NCI-H1930 (cell line): Measurements from ENCODE around the gene TSPAN7.

Experiments used
- DNase-seq, 2 experiments: peaks; one replicate each; lab custom pipeline; 2025; lab: John Stamatoyannopoulos, UW

Gene TSPAN7

GRCh38 chrX:38646129-38646528 lies 84.8 kb downstream of the TSPAN7 start:
- DNase-seq, result no peak

GRCh38 chrX:38649221-38649620 lies 87.9 kb downstream of the TSPAN7 start:
- no peak for DNase-seq

GRCh38 chrX:38649674-38650647 lies 88.6 kb downstream of the TSPAN7 start:
- no peak for DNase-seq

- DNase-seq, result no peak
Observed at GRCh38 chrX:38651625-38652601, 90.6 kb downstream of the TSPAN7 start.

- no peak for DNase-seq
Observed at GRCh38 chrX:38652934-38653442, 91.6 kb downstream of the TSPAN7 start.

- peak in 1 of 2 experiments; percentile 1 for DNase-seq
Observed at GRCh38 chrX:38654302-38654701, 93.0 kb downstream of the TSPAN7 start.

- DNase-seq, result no peak
Observed at GRCh38 chrX:38656350-38656915, 95.1 kb downstream of the TSPAN7 start.

- no peak for DNase-seq
Observed at GRCh38 chrX:38657562-38657961, 96.2 kb downstream of the TSPAN7 start.

GRCh38 chrX:38660395-38661102 lies 99.2 kb downstream of the TSPAN7 start:
- DNase-seq, result no peak

- DNase-seq, result no peak
Observed at GRCh38 chrX:38661103-38661441, 99.7 kb downstream of the TSPAN7 start.

GRCh38 chrX:38661561-38661960 lies 100.2 kb downstream of the TSPAN7 start:
- no peak for DNase-seq

GRCh38 chrX:38662640-38663039 lies 101.3 kb downstream of the TSPAN7 start:
- no peak for DNase-seq

GRCh38 chrX:38664285-38664684 lies 102.9 kb downstream of the TSPAN7 start:
- peak in 1 of 2 experiments; percentile 0 for DNase-seq

GRCh38 chrX:38666909-38667308 lies 105.6 kb downstream of the TSPAN7 start:
- DNase-seq, result no peak

GRCh38 chrX:38668771-38669170 lies 107.4 kb downstream of the TSPAN7 start:
- no peak for DNase-seq

GRCh38 chrX:38669428-38669827 lies 108.1 kb downstream of the TSPAN7 start:
- no peak for DNase-seq

- no peak for DNase-seq
Observed at GRCh38 chrX:38672646-38673045, 111.3 kb downstream of the TSPAN7 start.

GRCh38 chrX:38675856-38676255 lies 114.5 kb downstream of the TSPAN7 start:
- no peak for DNase-seq

- no peak for DNase-seq
Observed at GRCh38 chrX:38678183-38678582, 116.8 kb downstream of the TSPAN7 start.

- DNase-seq, result no peak
Observed at GRCh38 chrX:38678821-38679220, 117.5 kb downstream of the TSPAN7 start.

GRCh38 chrX:38679695-38680094 lies 118.4 kb downstream of the TSPAN7 start:
- no peak for DNase-seq
